HepG2 (cell line): ENCODE results near the gene ZNF770. TPM values are rescaled to one million over a fixed set of nuclear protein-coding genes. Genes with fewer than 3 reads are reported as not detected.
A peak's percentile ranks its signal among the peaks of the same experiment; 100 is the strongest.

ENCODE experiments used
- ASH2L ChIP-seq: fragments of 300-600, 200-600 bp; sonication (generic); IDR thresholded peaks from 2 replicates; pipeline ENCODE4 v1.7.0; 2017; ENCODE audit warnings: low read depth, mild to moderate bottlenecking, moderate library complexity, mixed read lengths, low read length; ENCODE audit not compliant: insufficient read length
- CBX2 ChIP-seq, 2 experiments: fragments of 200-600 bp in 1 of 2; sonication (generic); formaldehyde crosslinking in 1 of 2; IDR thresholded peaks; 2 replicates each; pipeline versions ENCODE4 v1.7.0 to v1.8.1; 2018 to 2022; ENCODE audit warnings: low read depth in 2 of 2, low read length in 1 of 2, mild to moderate bottlenecking in 1 of 2, missing genetic modification reagents in 1 of 2
- FIP1L1 ChIP-seq: fragments of 200-400 bp; formaldehyde crosslinking; IDR thresholded peaks from 2 replicates; pipeline ENCODE4 v1.6.1; 2018; ENCODE audit warnings: low read depth, mild to moderate bottlenecking, low read length, moderate library complexity, borderline replicate concordance; ENCODE audit not compliant: insufficient read depth
- HNRNPLL ChIP-seq: fragments of 200-400 bp; formaldehyde crosslinking; IDR thresholded peaks from 2 replicates; pipeline ENCODE4 v1.6.1; 2017; ENCODE audit warnings: mild to moderate bottlenecking, low read depth, low read length; ENCODE audit not compliant: poor library complexity, severe bottlenecking
- IKZF4 ChIP-seq: sonication (generic); formaldehyde crosslinking; IDR thresholded peaks from 2 replicates; pipeline ENCODE4 v1.5.1; 2020; ENCODE audit warnings: borderline replicate concordance, mild to moderate bottlenecking, low read depth, missing genetic modification reagents; ENCODE audit errors: not compliant biosample characterization
- JUND ChIP-seq: sonication (generic); formaldehyde crosslinking; IDR thresholded peaks from 2 replicates; pipeline ENCODE4 v1.8.0; 2022; ENCODE audit warnings: mild to moderate bottlenecking, missing genetic modification reagents
- SMYD3 ChIP-seq: sonication (generic); formaldehyde crosslinking; IDR thresholded peaks from 2 replicates; pipeline ENCODE4 v1.8.1; 2023; ENCODE audit warnings: mild to moderate bottlenecking, missing genetic modification reagents
- ZBTB26 ChIP-seq: IDR thresholded peaks from 2 replicates; pipeline ENCODE4 v1.6.1; 2016; ENCODE audit warnings: missing compliant biosample characterization, missing genetic modification reagents, borderline replicate concordance
- ZBTB38 ChIP-seq: sonication (generic); formaldehyde crosslinking; IDR thresholded peaks from 2 replicates; pipeline ENCODE4 v1.5.1; 2020; ENCODE audit warnings: mild to moderate bottlenecking, missing genetic modification reagents
- ZFP36L1 ChIP-seq: sonication (generic); formaldehyde crosslinking; IDR thresholded peaks from 2 replicates; pipeline ENCODE4 v1.8.0; 2022; ENCODE audit warnings: mild to moderate bottlenecking, missing genetic modification reagents, moderate library complexity
- ZFP41 ChIP-seq: sonication (generic); formaldehyde crosslinking; IDR thresholded peaks from 2 replicates; pipeline ENCODE4 v1.4.0; 2020; ENCODE audit warnings: mild to moderate bottlenecking, missing genetic modification reagents, borderline replicate concordance
- ZNF224 ChIP-seq: sonication (generic); formaldehyde crosslinking; IDR thresholded peaks from 2 replicates; pipeline ENCODE4 v1.5.0; 2020; ENCODE audit warnings: mild to moderate bottlenecking, missing genetic modification reagents
- ZNF24 ChIP-seq: fragments of 450-650 bp; IDR thresholded peaks from 2 replicates; pipeline ENCODE4 v1.6.1; 2017; ENCODE audit warnings: antibody characterized with exemption, mild to moderate bottlenecking
- ZNF546 ChIP-seq: sonication (generic); formaldehyde crosslinking; conservative IDR thresholded peaks from 2 replicates; pipeline ENCODE4 v1.8.1; 2023; ENCODE audit warnings: mild to moderate bottlenecking, missing genetic modification reagents
- ZNF652 ChIP-seq: IDR thresholded peaks from 2 replicates; pipeline ENCODE4 v1.6.1; 2016; ENCODE audit warnings: low read depth, borderline replicate concordance
- ZNF713 ChIP-seq: sonication (generic); formaldehyde crosslinking; IDR thresholded peaks from 2 replicates; pipeline ENCODE4 v1.4.0; 2020; ENCODE audit warnings: mild to moderate bottlenecking, missing genetic modification reagents
- polyA plus RNA-seq, 8 experiments: library from polyadenylated mRNA; depleted of rRNA in 3 of 8; stranded (reverse) in 7 of 8; unstranded in 1 of 8; fragments of >200 nt; fragmentation: Illumina TruSeq in 4 of 8; extraction: Trizol in 4 of 8; gene quantifications; 2 replicates each; pipeline versions ENCODE4 v1.2.1 to v1.2.3, GENCODE V29; 2011 to 2016; ENCODE audit warnings: low read depth in 4 of 8, missing spikeins in 1 of 8, mixed read lengths in 1 of 8; ENCODE audit not compliant: insufficient read depth in 1 of 8
- total RNA-seq, 5 experiments: library from RNA; depleted of rRNA; stranded (reverse); fragments of >200 nt; fragmentation: Illumina TruSeq; extraction: Trizol; gene quantifications; 2 replicates each; pipeline ENCODE4 v1.2.3, GENCODE V29; 2016; ENCODE audit warnings: low read depth in 1 of 5
- TF ChIP-seq, protein P1 (sequence below): sonication (generic); formaldehyde crosslinking; IDR thresholded peaks from 2 replicates; pipeline ENCODE4 v1.4.0; 2020; ENCODE audit warnings: missing genetic modification reagents
- TF ChIP-seq, protein P2 (sequence below): sonication (generic); formaldehyde crosslinking; IDR thresholded peaks from 2 replicates; pipeline ENCODE4 v1.5.1; 2020; ENCODE audit warnings: missing genetic modification reagents, mild to moderate bottlenecking, borderline replicate concordance
- TF ChIP-seq, protein P3 (sequence below): IDR thresholded peaks from 2 replicates; pipeline ENCODE4 v1.6.1; 2016; ENCODE audit warnings: missing compliant biosample characterization, missing genetic modification reagents, borderline replicate concordance

Gene ZNF770
- total and polyA plus RNA-seq, 2 of the 13 experiments (the other 11 are each of a cell fraction or from before 2014, with no cell fraction given), result 15.5 to 33.1 TPM

GRCh38 chr15:34988027-34988902, at the start of gene ZNF770 (continued):
- TF ChIP-seq FIP1L1 (peak; percentile 79; the same call in 1 of the 2 replicates), ZNF713 (CRISPR knock-in tag) (0 out of 2 replicates have a peak, but pooled peaks have one; percentile 58), ZNF546 (CRISPR knock-in tag) (peak; percentile 90; the same call in 1 of the 2 replicates), HNRNPLL (peak; percentile 86), ZBTB38 (CRISPR knock-in tag) (no peak), ZNF24 (peak; percentile 68), CBX2 (IDR thresholded peaks at IDR 0.05; ENCODE audit: low read depth, low read length) (peak; percentile 20; the same call in 1 of the 2 replicates), CBX2 (CRISPR knock-in tag; IDR thresholded peaks at IDR 0.05; ENCODE audit: low read depth) (no peak), ZNF224 (CRISPR knock-in tag) (peak; percentile 61; the same call in 1 of the 2 replicates), ZFP36L1 (peak; percentile 47; the same call in 1 of the 2 replicates), ZNF652 (CRISPR knock-in tag) (no peak), ZFP41 (peak; percentile 34; the same call in 1 of the 2 replicates), JUND (0 out of 2 replicates have a peak, but pooled peaks have one; percentile 55), SMYD3 (CRISPR knock-in tag) (no peak), ZBTB26 (CRISPR knock-in tag) (peak; percentile 66; the same call in 1 of the 2 replicates), IKZF4 (CRISPR knock-in tag) (peak; percentile 91), ASH2L (peak; percentile 98)
- TF ChIP-seq, protein P1, sequence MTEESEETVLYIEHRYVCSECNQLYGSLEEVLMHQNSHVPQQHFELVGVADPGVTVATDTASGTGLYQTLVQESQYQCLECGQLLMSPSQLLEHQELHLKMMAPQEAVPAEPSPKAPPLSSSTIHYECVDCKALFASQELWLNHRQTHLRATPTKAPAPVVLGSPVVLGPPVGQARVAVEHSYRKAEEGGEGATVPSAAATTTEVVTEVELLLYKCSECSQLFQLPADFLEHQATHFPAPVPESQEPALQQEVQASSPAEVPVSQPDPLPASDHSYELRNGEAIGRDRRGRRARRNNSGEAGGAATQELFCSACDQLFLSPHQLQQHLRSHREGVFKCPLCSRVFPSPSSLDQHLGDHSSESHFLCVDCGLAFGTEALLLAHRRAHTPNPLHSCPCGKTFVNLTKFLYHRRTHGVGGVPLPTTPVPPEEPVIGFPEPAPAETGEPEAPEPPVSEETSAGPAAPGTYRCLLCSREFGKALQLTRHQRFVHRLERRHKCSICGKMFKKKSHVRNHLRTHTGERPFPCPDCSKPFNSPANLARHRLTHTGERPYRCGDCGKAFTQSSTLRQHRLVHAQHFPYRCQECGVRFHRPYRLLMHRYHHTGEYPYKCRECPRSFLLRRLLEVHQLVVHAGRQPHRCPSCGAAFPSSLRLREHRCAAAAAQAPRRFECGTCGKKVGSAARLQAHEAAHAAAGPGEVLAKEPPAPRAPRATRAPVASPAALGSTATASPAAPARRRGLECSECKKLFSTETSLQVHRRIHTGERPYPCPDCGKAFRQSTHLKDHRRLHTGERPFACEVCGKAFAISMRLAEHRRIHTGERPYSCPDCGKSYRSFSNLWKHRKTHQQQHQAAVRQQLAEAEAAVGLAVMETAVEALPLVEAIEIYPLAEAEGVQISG (CRISPR knock-in tag), result peak; percentile 97
- TF ChIP-seq, protein P2, sequence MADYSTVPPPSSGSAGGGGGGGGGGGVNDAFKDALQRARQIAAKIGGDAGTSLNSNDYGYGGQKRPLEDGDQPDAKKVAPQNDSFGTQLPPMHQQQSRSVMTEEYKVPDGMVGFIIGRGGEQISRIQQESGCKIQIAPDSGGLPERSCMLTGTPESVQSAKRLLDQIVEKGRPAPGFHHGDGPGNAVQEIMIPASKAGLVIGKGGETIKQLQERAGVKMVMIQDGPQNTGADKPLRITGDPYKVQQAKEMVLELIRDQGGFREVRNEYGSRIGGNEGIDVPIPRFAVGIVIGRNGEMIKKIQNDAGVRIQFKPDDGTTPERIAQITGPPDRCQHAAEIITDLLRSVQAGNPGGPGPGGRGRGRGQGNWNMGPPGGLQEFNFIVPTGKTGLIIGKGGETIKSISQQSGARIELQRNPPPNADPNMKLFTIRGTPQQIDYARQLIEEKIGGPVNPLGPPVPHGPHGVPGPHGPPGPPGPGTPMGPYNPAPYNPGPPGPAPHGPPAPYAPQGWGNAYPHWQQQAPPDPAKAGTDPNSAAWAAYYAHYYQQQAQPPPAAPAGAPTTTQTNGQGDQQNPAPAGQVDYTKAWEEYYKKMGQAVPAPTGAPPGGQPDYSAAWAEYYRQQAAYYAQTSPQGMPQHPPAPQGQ (CRISPR knock-in tag), result no peak
- TF ChIP-seq, protein P3, sequence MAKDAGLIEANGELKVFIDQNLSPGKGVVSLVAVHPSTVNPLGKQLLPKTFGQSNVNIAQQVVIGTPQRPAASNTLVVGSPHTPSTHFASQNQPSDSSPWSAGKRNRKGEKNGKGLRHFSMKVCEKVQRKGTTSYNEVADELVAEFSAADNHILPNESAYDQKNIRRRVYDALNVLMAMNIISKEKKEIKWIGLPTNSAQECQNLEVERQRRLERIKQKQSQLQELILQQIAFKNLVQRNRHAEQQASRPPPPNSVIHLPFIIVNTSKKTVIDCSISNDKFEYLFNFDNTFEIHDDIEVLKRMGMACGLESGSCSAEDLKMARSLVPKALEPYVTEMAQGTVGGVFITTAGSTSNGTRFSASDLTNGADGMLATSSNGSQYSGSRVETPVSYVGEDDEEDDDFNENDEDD (CRISPR knock-in tag), result peak; percentile 87; the same call in 1 of the 2 replicates
